OCI-LY1 (cell line): ENCODE results near the gene NELFCD.

ENCODE experiments used
- EZH2 ChIP-seq: fragments of 200-600 bp; sonication (generic), shearing (Covaris generic); IDR thresholded peaks from 2 replicates; pipeline ENCODE4 v1.8.0; 2017; ENCODE audit warnings: borderline replicate concordance, mixed run types, mild to moderate bottlenecking, antibody characterized with exemption, low read length, moderate library complexity, mixed read lengths
- TF ChIP-seq, protein P1 (sequence below): fragments of 200-600 bp; sonication (generic), shearing (Covaris generic); IDR thresholded peaks from 2 replicates; pipeline ENCODE4 v1.5.1; 2017; ENCODE audit warnings: mild to moderate bottlenecking, antibody characterized with exemption, low read length, moderate library complexity, mixed read lengths

DNA sequence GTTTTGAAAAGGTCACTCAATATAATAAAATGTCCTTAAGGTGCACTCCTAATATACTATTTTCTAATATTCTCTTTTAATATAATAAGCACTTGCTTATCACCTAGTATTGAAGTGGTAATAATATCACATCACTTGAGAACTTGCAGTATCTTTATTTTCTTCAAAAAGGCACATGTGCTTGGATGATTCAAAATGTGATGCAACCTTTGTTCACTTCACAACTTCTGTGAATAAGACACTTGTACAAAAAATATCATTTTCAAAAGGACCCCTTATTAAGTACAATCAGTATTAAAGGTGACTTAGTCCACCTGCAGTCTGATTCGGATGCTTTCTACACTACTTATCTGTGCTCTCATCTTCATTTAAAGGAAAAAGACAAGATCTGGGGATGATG, 58.2 kb downstream of the NELFCD start:
- TF ChIP-seq, protein P1, sequence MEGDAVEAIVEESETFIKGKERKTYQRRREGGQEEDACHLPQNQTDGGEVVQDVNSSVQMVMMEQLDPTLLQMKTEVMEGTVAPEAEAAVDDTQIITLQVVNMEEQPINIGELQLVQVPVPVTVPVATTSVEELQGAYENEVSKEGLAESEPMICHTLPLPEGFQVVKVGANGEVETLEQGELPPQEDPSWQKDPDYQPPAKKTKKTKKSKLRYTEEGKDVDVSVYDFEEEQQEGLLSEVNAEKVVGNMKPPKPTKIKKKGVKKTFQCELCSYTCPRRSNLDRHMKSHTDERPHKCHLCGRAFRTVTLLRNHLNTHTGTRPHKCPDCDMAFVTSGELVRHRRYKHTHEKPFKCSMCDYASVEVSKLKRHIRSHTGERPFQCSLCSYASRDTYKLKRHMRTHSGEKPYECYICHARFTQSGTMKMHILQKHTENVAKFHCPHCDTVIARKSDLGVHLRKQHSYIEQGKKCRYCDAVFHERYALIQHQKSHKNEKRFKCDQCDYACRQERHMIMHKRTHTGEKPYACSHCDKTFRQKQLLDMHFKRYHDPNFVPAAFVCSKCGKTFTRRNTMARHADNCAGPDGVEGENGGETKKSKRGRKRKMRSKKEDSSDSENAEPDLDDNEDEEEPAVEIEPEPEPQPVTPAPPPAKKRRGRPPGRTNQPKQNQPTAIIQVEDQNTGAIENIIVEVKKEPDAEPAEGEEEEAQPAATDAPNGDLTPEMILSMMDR = no peak
- TF ChIP-seq EZH2 = no peak
